GM12864 (cell line): ENCODE data around the gene SLC35F3.
"Not testable (repeated sequence)": the region's sequence is repeated elsewhere in the genome, so short reads cannot be mapped to it uniquely, and the experiment has no call there.

ENCODE experiments used
- DNase-seq: peaks from one replicate; pipeline ENCODE4 v3.0.0-alpha.2; 2011; ENCODE audit warnings: low read depth
- H3K4me3 ChIP-seq: 2 replicates; pipeline ENCODE4 v1.5.1; 2011; ENCODE audit warnings: mild to moderate bottlenecking, low read depth, low read length, control low read depth
- CTCF ChIP-seq: IDR thresholded peaks from 2 replicates; pipeline ENCODE4 v1.5.1; 2011; ENCODE audit warnings: low read depth, mild to moderate bottlenecking, moderate library complexity, low read length, control low read depth, inconsistent platforms; ENCODE audit errors: missing control alignments

The SLC35F3 gene

GRCh38 chr1:234111458-234112142, 207.1 kb downstream of the SLC35F3 start:
- no peak overlapping the region for H3K4me3 ChIP-seq
- no peak for TF ChIP-seq CTCF
- DNase-seq, result no peak

- TF ChIP-seq CTCF, result peak; percentile 61
- no peak overlapping the region for H3K4me3 ChIP-seq
Observed at GRCh38 chr1:234114648-234115307, 210.3 kb downstream of the SLC35F3 start.

GRCh38 chr1:234118911-234119310, 214.4 kb downstream of the SLC35F3 start:
- TF ChIP-seq CTCF, result no peak
- no peak for DNase-seq
- no peak overlapping the region for H3K4me3 ChIP-seq

More at GRCh38 chr1:234114648-234115307, 210.3 kb downstream of the SLC35F3 start:
- DNase-seq, result peak; percentile 4

- no peak for DNase-seq
- TF ChIP-seq CTCF, result no peak
- no peak overlapping the region for H3K4me3 ChIP-seq
Observed at GRCh38 chr1:234119431-234119830, 215.0 kb downstream of the SLC35F3 start.

- no peak overlapping the region for H3K4me3 ChIP-seq
- DNase-seq, result no peak
- no peak for TF ChIP-seq CTCF
Observed at GRCh38 chr1:234120327-234120944, 216.0 kb downstream of the SLC35F3 start.

GRCh38 chr1:234121659-234122058, 217.2 kb downstream of the SLC35F3 start:
- H3K4me3 ChIP-seq, DNase-seq: not testable (repeated sequence)

GRCh38 chr1:234122571-234122970, 218.1 kb downstream of the SLC35F3 start:
- not testable (repeated sequence) for H3K4me3 ChIP-seq, DNase-seq

- no peak overlapping the region for H3K4me3 ChIP-seq
- DNase-seq, result no peak
- TF ChIP-seq CTCF, result no peak
Observed at GRCh38 chr1:234123867-234124266, 219.4 kb downstream of the SLC35F3 start.
